HEK293 (cell line): Measurements from ENCODE around the gene CORO6.
A peak's percentile ranks its signal among the peaks of the same experiment; 100 is the strongest.

Experiments
- BCL11B ChIP-seq: fragments of 450-650 bp; formaldehyde crosslinking; IDR thresholded peaks from 2 replicates; pipeline ENCODE4 v1.5.1; 2016; ENCODE audit warnings: low read depth, missing biosample characterization, missing genetic modification characterization
- KLF17 ChIP-seq: fragments of 450-650 bp; formaldehyde crosslinking; IDR thresholded peaks from 2 replicates; pipeline ENCODE4 v1.5.1; 2016; ENCODE audit warnings: missing biosample characterization, missing genetic modification characterization
- PATZ1 ChIP-seq: fragments of 450-650 bp; formaldehyde crosslinking; IDR thresholded peaks from 2 replicates; pipeline ENCODE4 v1.5.1; 2016; ENCODE audit warnings: missing biosample characterization, missing genetic modification characterization
- PRDM6 ChIP-seq: fragments of 450-650 bp; formaldehyde crosslinking; IDR thresholded peaks from 2 replicates; pipeline ENCODE4 v1.5.1; 2017; ENCODE audit warnings: missing biosample characterization, missing genetic modification characterization
- REPIN1 ChIP-seq: fragments of 450-650 bp; formaldehyde crosslinking; IDR thresholded peaks from 2 replicates; pipeline ENCODE4 v1.5.1; 2017; ENCODE audit warnings: missing biosample characterization, missing genetic modification characterization, low read depth
- SP7 ChIP-seq: fragments of 450-650 bp; formaldehyde crosslinking; IDR thresholded peaks from 2 replicates; pipeline ENCODE4 v1.5.1; 2016; ENCODE audit warnings: missing biosample characterization, missing genetic modification characterization
- WT1 ChIP-seq: fragments of 450-650 bp; formaldehyde crosslinking; IDR thresholded peaks from 2 replicates; pipeline ENCODE4 v1.5.1; 2016; ENCODE audit warnings: missing biosample characterization, missing genetic modification characterization
- ZBTB26 ChIP-seq: fragments of 450-650 bp; formaldehyde crosslinking; optimal IDR thresholded peaks from 2 replicates; pipeline ENCODE3; 2016; ENCODE audit warnings: missing biosample characterization, mild to moderate bottlenecking, missing genetic modification characterization
- ZBTB48 ChIP-seq: fragments of 450-650 bp; formaldehyde crosslinking; IDR thresholded peaks from 2 replicates; pipeline ENCODE4 v1.5.1; 2016; ENCODE audit warnings: missing biosample characterization, missing genetic modification characterization
- ZIC2 ChIP-seq: fragments of 450-650 bp; formaldehyde crosslinking; IDR thresholded peaks from 2 replicates; pipeline ENCODE4 v1.5.1; 2016; ENCODE audit warnings: missing biosample characterization, missing genetic modification characterization
- ZNF112 ChIP-seq: fragments of 450-650 bp; formaldehyde crosslinking; IDR thresholded peaks from 2 replicates; pipeline ENCODE4 v1.5.0; 2017; ENCODE audit warnings: missing biosample characterization, missing genetic modification characterization
- ZNF155 ChIP-seq: fragments of 450-650 bp; formaldehyde crosslinking; IDR thresholded peaks from 2 replicates; pipeline ENCODE4 v1.5.1; 2016; ENCODE audit warnings: missing biosample characterization, missing genetic modification characterization
- ZNF2 ChIP-seq: fragments of 450-650 bp; formaldehyde crosslinking; IDR thresholded peaks from 2 replicates; pipeline ENCODE4 v1.5.1; 2016; ENCODE audit warnings: missing biosample characterization, missing genetic modification characterization
- ZNF341 ChIP-seq: fragments of 450-650 bp; formaldehyde crosslinking; IDR thresholded peaks from 2 replicates; pipeline ENCODE4; 2016; ENCODE audit warnings: low read depth, missing biosample characterization, missing genetic modification characterization
- ZNF362 ChIP-seq: fragments of 450-650 bp; formaldehyde crosslinking; IDR thresholded peaks from 2 replicates; pipeline ENCODE4 v1.5.1; 2016; ENCODE audit warnings: missing biosample characterization, missing genetic modification characterization
- ZNF366 ChIP-seq: fragments of 450-650 bp; formaldehyde crosslinking; conservative IDR thresholded peaks from 2 replicates; pipeline ENCODE4 v1.5.1; 2016; ENCODE audit warnings: missing biosample characterization, missing genetic modification characterization
- ZNF394 ChIP-seq: fragments of 450-650 bp; formaldehyde crosslinking; IDR thresholded peaks from 2 replicates; pipeline ENCODE4 v1.5.1; 2016; ENCODE audit warnings: missing biosample characterization, missing genetic modification characterization, mild to moderate bottlenecking, moderate library complexity, borderline replicate concordance
- ZNF48 ChIP-seq: fragments of 450-650 bp; formaldehyde crosslinking; IDR thresholded peaks from 2 replicates; pipeline ENCODE4 v1.5.1; 2016; ENCODE audit warnings: missing biosample characterization, missing genetic modification characterization
- ZNF501 ChIP-seq: fragments of 450-650 bp; formaldehyde crosslinking; IDR thresholded peaks from 2 replicates; pipeline ENCODE4 v1.5.1; 2016; ENCODE audit warnings: missing biosample characterization, missing genetic modification characterization
- ZNF654 ChIP-seq: fragments of 450-650 bp; formaldehyde crosslinking; IDR thresholded peaks from 2 replicates; pipeline ENCODE4 v1.5.1; 2016; ENCODE audit warnings: low read depth, missing biosample characterization, missing genetic modification characterization
- ZNF658 ChIP-seq: fragments of 450-650 bp; formaldehyde crosslinking; IDR thresholded peaks from 2 replicates; pipeline ENCODE4; 2016; ENCODE audit warnings: missing biosample characterization, missing genetic modification characterization
- TF ChIP-seq, protein P1 (sequence below): fragments of 450-650 bp; formaldehyde crosslinking; IDR thresholded peaks from 2 replicates; pipeline ENCODE4 v1.5.1; 2016; ENCODE audit warnings: missing biosample characterization, missing genetic modification characterization
- TF ChIP-seq, protein P2 (sequence below): fragments of 450-650 bp; formaldehyde crosslinking; IDR thresholded peaks from 2 replicates; pipeline ENCODE4 v1.5.1; 2016; ENCODE audit warnings: missing biosample characterization, missing genetic modification characterization
- TF ChIP-seq, protein P3 (sequence below): fragments of 450-650 bp; formaldehyde crosslinking; IDR thresholded peaks from 2 replicates; pipeline ENCODE4 v1.5.1; 2016; ENCODE audit warnings: missing biosample characterization, missing genetic modification characterization

Gene CORO6

GRCh38 chr17:29591737-29592608, 30.7 kb downstream of the CORO6 start (continued):
- no peak for TF ChIP-seq ZNF362 (tag by site-specific recombination)
- TF ChIP-seq ZNF394 (tag by site-specific recombination) = peak; percentile 70; the same call in 1 of the 2 replicates
- TF ChIP-seq, protein P1, sequence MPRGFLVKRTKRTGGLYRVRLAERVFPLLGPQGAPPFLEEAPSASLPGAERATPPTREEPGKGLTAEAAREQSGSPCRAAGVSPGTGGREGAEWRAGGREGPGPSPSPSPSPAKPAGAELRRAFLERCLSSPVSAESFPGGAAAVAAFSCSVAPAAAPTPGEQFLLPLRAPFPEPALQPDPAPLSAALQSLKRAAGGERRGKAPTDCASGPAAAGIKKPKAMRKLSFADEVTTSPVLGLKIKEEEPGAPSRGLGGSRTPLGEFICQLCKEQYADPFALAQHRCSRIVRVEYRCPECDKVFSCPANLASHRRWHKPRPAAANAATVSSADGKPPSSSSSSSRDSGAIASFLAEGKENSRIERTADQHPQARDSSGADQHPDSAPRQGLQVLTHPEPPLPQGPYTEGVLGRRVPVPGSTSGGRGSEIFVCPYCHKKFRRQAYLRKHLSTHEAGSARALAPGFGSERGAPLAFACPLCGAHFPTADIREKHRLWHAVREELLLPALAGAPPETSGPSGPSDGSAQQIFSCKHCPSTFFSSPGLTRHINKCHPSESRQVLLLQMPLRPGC (tag by site-specific recombination) = peak; percentile 65; the same call in 1 of the 2 replicates
- TF ChIP-seq ZBTB48 (tag by site-specific recombination) = 0 out of 2 replicates have a peak, but pooled peaks have one; percentile 29
- TF ChIP-seq ZNF2 (tag by site-specific recombination) = no peak; the same call in none of the 2 replicates
- TF ChIP-seq, protein P2, sequence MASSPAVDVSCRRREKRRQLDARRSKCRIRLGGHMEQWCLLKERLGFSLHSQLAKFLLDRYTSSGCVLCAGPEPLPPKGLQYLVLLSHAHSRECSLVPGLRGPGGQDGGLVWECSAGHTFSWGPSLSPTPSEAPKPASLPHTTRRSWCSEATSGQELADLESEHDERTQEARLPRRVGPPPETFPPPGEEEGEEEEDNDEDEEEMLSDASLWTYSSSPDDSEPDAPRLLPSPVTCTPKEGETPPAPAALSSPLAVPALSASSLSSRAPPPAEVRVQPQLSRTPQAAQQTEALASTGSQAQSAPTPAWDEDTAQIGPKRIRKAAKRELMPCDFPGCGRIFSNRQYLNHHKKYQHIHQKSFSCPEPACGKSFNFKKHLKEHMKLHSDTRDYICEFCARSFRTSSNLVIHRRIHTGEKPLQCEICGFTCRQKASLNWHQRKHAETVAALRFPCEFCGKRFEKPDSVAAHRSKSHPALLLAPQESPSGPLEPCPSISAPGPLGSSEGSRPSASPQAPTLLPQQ = peak; percentile 96
- TF ChIP-seq, protein P3, sequence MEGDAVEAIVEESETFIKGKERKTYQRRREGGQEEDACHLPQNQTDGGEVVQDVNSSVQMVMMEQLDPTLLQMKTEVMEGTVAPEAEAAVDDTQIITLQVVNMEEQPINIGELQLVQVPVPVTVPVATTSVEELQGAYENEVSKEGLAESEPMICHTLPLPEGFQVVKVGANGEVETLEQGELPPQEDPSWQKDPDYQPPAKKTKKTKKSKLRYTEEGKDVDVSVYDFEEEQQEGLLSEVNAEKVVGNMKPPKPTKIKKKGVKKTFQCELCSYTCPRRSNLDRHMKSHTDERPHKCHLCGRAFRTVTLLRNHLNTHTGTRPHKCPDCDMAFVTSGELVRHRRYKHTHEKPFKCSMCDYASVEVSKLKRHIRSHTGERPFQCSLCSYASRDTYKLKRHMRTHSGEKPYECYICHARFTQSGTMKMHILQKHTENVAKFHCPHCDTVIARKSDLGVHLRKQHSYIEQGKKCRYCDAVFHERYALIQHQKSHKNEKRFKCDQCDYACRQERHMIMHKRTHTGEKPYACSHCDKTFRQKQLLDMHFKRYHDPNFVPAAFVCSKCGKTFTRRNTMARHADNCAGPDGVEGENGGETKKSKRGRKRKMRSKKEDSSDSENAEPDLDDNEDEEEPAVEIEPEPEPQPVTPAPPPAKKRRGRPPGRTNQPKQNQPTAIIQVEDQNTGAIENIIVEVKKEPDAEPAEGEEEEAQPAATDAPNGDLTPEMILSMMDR (tag by site-specific recombination) = peak; percentile 98
- TF ChIP-seq PATZ1 (tag by site-specific recombination) = peak; percentile 98
- TF ChIP-seq REPIN1 (tag by site-specific recombination) = no peak
- TF ChIP-seq ZNF654 (tag by site-specific recombination) = peak; percentile 85
- TF ChIP-seq ZBTB26 = peak; percentile 43
- TF ChIP-seq ZNF658 (tag by site-specific recombination) = no peak
- TF ChIP-seq WT1 (tag by site-specific recombination) = peak; percentile 95
- TF ChIP-seq ZNF112 (tag by site-specific recombination) = no peak
- no peak for TF ChIP-seq ZNF155 (tag by site-specific recombination)
- no peak for TF ChIP-seq ZNF48 (tag by site-specific recombination)
- TF ChIP-seq PRDM6 (tag by site-specific recombination) = peak; percentile 49; the same call in 1 of the 2 replicates
- peak; percentile 86 for TF ChIP-seq ZIC2 (tag by site-specific recombination)
- peak; percentile 58 for TF ChIP-seq BCL11B (tag by site-specific recombination)
- peak; percentile 59 for TF ChIP-seq ZNF501
- peak; percentile 100 for TF ChIP-seq ZNF341 (tag by site-specific recombination)
- peak; percentile 88 for TF ChIP-seq KLF17 (tag by site-specific recombination)
- peak; percentile 99 for TF ChIP-seq ZNF366 (tag by site-specific recombination)
- peak; percentile 92 for TF ChIP-seq SP7 (tag by site-specific recombination)
